ENCODE results near the gene KCNE3.
A peak's percentile ranks its signal among the peaks of the same experiment; 100 is the strongest.

The KCNE3 gene

DNA sequence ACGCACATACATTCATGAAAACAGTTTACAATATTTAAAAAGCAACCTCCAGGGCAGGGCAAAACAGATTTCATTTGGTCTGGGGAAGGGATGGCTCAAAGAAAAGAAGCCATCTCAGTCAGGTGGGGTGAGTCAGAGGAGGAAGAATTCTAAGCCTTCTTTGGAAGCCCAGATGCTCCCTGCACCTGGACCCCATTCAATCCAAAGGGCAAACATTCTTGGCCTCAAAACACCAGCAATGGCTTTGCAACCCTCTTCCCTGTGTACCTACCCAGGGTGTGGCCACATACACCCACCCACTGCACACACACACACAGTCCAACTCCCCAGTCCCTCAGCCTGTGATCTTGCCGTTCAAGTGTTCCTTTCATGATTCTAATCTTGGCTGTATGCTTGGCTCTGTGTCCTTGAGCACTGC, 2.0 kb downstream of the KCNE3 start:
- H3K4me3 ChIP-seq (ENCODE audit: control insufficient read depth, low read depth, low read length) = no peak overlapping the region
- no peak for DNase-seq (ENCODE audit: low read depth)
- TF ChIP-seq, protein P1, sequence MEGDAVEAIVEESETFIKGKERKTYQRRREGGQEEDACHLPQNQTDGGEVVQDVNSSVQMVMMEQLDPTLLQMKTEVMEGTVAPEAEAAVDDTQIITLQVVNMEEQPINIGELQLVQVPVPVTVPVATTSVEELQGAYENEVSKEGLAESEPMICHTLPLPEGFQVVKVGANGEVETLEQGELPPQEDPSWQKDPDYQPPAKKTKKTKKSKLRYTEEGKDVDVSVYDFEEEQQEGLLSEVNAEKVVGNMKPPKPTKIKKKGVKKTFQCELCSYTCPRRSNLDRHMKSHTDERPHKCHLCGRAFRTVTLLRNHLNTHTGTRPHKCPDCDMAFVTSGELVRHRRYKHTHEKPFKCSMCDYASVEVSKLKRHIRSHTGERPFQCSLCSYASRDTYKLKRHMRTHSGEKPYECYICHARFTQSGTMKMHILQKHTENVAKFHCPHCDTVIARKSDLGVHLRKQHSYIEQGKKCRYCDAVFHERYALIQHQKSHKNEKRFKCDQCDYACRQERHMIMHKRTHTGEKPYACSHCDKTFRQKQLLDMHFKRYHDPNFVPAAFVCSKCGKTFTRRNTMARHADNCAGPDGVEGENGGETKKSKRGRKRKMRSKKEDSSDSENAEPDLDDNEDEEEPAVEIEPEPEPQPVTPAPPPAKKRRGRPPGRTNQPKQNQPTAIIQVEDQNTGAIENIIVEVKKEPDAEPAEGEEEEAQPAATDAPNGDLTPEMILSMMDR (IDR thresholded peaks at IDR 0.05; ENCODE audit: control insufficient read depth, insufficient read depth, low read depth, low read length, missing control alignments) = no peak

DNA sequence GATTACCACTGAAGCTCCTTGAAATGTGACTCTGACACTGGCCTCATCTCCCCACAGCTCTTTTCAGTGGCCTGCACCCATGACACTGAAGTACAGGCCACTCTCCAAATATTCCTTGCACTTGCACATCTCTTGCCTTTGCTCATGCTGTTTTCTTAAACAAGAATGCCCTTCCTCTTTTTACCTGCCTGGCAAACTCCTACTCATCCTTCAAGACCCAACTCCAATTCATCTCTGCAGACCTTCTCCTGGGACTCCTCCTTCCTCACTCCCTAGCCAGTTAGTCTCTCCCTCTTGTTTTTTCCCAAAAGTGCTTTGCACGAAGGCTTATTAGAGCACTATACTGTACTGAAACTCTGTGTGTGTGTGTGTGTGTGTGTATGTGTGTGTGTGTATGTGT, 2.6 kb downstream of the KCNE3 start:
- TF ChIP-seq, protein P1 (IDR thresholded peaks at IDR 0.05; ENCODE audit: control insufficient read depth, insufficient read depth, low read depth, low read length, missing control alignments) = no peak
- DNase-seq (ENCODE audit: low read depth) = no peak
- H3K4me3 ChIP-seq (ENCODE audit: control insufficient read depth, low read depth, low read length) = no peak overlapping the region

DNA sequence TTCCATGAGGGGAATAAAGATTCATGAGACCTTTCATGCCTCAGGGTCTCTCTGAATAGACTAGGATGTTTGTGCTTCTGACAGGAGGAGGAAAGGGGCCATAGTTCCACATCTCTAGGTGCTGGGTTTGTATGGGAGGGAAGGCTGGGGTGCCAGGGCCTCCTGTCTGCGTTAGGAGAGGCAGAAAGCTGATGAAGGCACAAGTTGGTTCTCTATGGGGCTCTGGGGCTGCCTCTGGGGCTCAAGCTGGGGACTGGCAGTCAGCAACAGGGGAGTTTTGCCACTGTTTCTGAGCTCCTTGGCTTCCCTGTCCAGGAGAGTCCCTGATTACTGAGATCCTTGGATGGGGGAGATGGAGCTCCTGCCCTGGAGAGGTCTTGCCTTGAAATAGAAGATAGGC, 4.1 kb downstream of the KCNE3 start:
- no peak for DNase-seq (ENCODE audit: low read depth)
- TF ChIP-seq, protein P1 (IDR thresholded peaks at IDR 0.05; ENCODE audit: control insufficient read depth, insufficient read depth, low read depth, low read length, missing control alignments) = no peak
- no peak overlapping the region for H3K4me3 ChIP-seq (ENCODE audit: control insufficient read depth, low read depth, low read length)

DNA sequence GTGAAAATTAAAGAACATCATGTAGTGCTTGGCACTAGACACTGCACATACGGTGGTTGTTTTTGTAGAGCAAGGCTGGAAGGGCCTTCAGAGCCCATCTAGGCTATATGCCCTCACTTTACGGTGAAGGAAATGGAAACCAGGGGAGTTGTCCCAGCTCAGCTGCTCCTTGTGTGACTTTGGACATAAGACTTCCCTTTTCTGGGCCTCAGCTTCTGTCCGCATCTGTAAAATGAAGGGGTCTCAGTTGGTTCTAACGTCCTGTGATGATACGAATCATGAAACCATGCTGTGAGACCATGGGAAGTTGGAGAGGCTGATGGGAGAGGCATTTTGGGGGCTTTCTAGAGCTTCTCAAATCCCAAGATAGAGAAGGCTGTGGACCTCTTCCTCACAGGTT, 4.7 kb downstream of the KCNE3 start:
- H3K4me3 ChIP-seq (ENCODE audit: control insufficient read depth, low read depth, low read length) = no peak overlapping the region
- TF ChIP-seq, protein P1 (IDR thresholded peaks at IDR 0.05; ENCODE audit: control insufficient read depth, insufficient read depth, low read depth, low read length, missing control alignments) = no peak
- no peak for DNase-seq (ENCODE audit: low read depth)

DNA sequence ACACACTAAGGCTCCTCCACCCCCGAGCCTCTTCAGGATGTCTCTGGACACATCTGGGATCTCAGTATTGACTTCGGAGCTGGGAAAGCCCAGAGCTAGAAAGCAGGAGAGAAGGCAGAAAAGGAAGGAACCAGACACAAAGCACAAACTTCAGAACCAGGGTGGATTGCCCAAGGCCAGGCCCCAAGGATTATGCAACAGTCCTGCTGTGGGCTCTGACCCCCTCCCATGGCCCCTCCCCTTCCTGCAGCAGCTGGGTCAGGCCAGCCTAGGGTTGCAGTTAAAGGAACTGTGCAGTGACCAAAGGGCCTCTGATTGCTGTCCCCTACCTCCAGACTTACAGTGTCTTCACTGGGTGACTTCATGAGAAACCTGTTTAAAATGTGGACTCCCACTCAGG, 5.3 kb downstream of the KCNE3 start:
- no peak overlapping the region for H3K4me3 ChIP-seq (ENCODE audit: control insufficient read depth, low read depth, low read length)
- DNase-seq (ENCODE audit: low read depth) = no peak
- TF ChIP-seq, protein P1 (IDR thresholded peaks at IDR 0.05; ENCODE audit: control insufficient read depth, insufficient read depth, low read depth, low read length, missing control alignments) = no peak

DNA sequence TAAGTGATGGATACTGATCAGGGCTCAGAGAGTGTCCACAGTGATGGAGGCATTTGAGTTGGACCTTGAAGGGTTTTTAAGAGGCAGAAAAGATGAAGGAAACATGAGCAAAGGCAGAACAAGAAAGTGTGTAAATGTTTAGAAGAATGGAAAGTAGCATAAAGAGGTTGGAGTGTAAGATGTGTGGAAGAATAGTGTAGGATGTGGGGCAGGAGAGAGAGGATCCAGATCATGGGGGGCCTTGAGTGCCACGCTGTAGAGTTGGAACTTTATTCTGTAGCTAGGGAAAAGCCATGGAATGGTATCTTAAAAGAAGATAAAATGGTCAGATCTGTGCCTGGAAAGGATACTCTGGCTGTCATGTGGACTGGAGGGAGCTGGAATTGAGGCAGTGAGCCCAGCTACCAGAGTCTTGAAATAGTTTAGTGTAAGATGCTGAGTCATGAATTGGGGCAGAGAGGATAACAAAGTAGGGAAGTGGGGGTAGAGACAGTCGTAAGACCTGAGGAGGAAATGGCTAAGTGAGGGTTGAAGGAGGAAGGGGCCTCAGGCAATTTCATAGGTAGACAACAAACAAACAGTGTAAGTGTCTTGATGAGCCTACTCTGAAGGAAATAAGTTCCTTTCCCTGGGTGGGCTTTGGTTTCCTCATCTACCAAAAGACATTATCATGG, 6.7 kb downstream of the KCNE3 start:
- DNase-seq (ENCODE audit: low read depth) = peak; percentile 31
- no peak overlapping the region for H3K4me3 ChIP-seq (ENCODE audit: control insufficient read depth, low read depth, low read length)
- TF ChIP-seq, protein P1 (IDR thresholded peaks at IDR 0.05; ENCODE audit: control insufficient read depth, insufficient read depth, low read depth, low read length, missing control alignments) = no peak

Data from AG09309 (cell line).